SHP77 treated with DMSO at 0.1 percent for 48 hours (cell line): ENCODE results near the gene LDLRAD2.
"Not testable (repeated sequence)": the region's sequence is repeated elsewhere in the genome, so short reads cannot be mapped to it uniquely, and the experiment has no call there.

Experiments used
- DNase-seq: peaks from one replicate; lab custom pipeline; 2025; lab: John Stamatoyannopoulos, UW

LDLRAD2 gene

GRCh38 chr1:21783679-21784603, 28.1 kb upstream of the LDLRAD2 start:
- DNase-seq: no peak

- not testable (repeated sequence) for DNase-seq
Observed at GRCh38 chr1:21785764-21786163, 26.3 kb upstream of the LDLRAD2 start.

- no peak for DNase-seq
Observed at GRCh38 chr1:21786640-21787039, 25.4 kb upstream of the LDLRAD2 start.

- no peak for DNase-seq
Observed at GRCh38 chr1:21793104-21793503, 19.0 kb upstream of the LDLRAD2 start.

- DNase-seq: no peak
Observed at GRCh38 chr1:21794656-21795055, 17.4 kb upstream of the LDLRAD2 start.

- DNase-seq: no peak
Observed at GRCh38 chr1:21795075-21795474, 17.0 kb upstream of the LDLRAD2 start.

- no peak for DNase-seq
Observed at GRCh38 chr1:21799730-21800129, 12.3 kb upstream of the LDLRAD2 start.

- no peak for DNase-seq
Observed at GRCh38 chr1:21801100-21801499, 11.0 kb upstream of the LDLRAD2 start.

GRCh38 chr1:21804536-21804935, 7.5 kb upstream of the LDLRAD2 start:
- no peak for DNase-seq

- no peak for DNase-seq
Observed at GRCh38 chr1:21813542-21813941, 1.5 kb downstream of the LDLRAD2 start.

GRCh38 chr1:21814241-21814918, 2.3 kb downstream of the LDLRAD2 start:
- DNase-seq: no peak

- no peak for DNase-seq
Observed at GRCh38 chr1:21814981-21815582, 3.0 kb downstream of the LDLRAD2 start.

GRCh38 chr1:21815724-21816321, 3.8 kb downstream of the LDLRAD2 start:
- no peak for DNase-seq

- no peak for DNase-seq
Observed at GRCh38 chr1:21816602-21817302, 4.7 kb downstream of the LDLRAD2 start.

GRCh38 chr1:21818656-21819055, 6.6 kb downstream of the LDLRAD2 start:
- DNase-seq: no peak

GRCh38 chr1:21820597-21821232, 8.7 kb downstream of the LDLRAD2 start:
- DNase-seq: no peak

- DNase-seq: no peak
Observed at GRCh38 chr1:21821385-21822019, 9.4 kb downstream of the LDLRAD2 start.

- DNase-seq: no peak
Observed at GRCh38 chr1:21822349-21822748, 10.3 kb downstream of the LDLRAD2 start.

- no peak for DNase-seq
Observed at GRCh38 chr1:21823206-21823979, 11.3 kb downstream of the LDLRAD2 start.
